Lower lobe of right lung (tissue), 2 donors: Measurements from ENCODE around the gene SRGAP3. TPM values are rescaled to one million over a fixed set of nuclear protein-coding genes. Genes with fewer than 3 reads are reported as not detected.

Source experiments
- ATAC-seq, 2 donors: fragments of 200-7000 bp; cut with Tn5 transposase; one replicate each; pipeline ENCODE4 v1.9.1; 2020 to 2022; ENCODE audit warnings: mild to moderate bottlenecking in 2 of 2, moderate library complexity in 2 of 2
- DNase-seq: peaks from one replicate; pipeline ENCODE4 v3.0.0-alpha.2; 2020
- H3K27ac ChIP-seq: fragments of 200-600 bp; one replicate; pipeline ENCODE4 v1.8.0; 2022
- H3K27me3 ChIP-seq: fragments of 200-600 bp; one replicate; pipeline ENCODE4 v1.8.0; 2022; ENCODE audit warnings: low read depth
- H3K36me3 ChIP-seq: fragments of 200-600 bp; one replicate; pipeline ENCODE4 v1.8.0; 2022; ENCODE audit warnings: mild to moderate bottlenecking
- H3K4me1 ChIP-seq: fragments of 200-600 bp; one replicate; pipeline ENCODE4 v1.8.0; 2022
- H3K4me3 ChIP-seq: fragments of 200-600 bp; one replicate; pipeline ENCODE4 v1.8.0; 2022; ENCODE audit warnings: mild to moderate bottlenecking
- H3K9me3 ChIP-seq: fragments of 200-600 bp; one replicate; pipeline ENCODE4 v1.8.0; 2022
- CTCF ChIP-seq: fragments of 200-600 bp; IDR thresholded peaks from one replicate; pipeline ENCODE4 v1.8.0; 2022; ENCODE audit warnings: antibody characterized with exemption, mild to moderate bottlenecking
- intact Hi-C: fragments of 100-400 bp; cut with DNase I; formaldehyde crosslinking; loops from one replicate; pipeline ENCODE4 v1.11.0; 2022
- total RNA-seq: library from RNA; stranded (reverse); fragmentation: NEBNext Ultra II Directional; extraction: Animal tissue kit (Norgen Biotek cat#: 25700); gene quantifications from one replicate; pipeline ENCODE4 v1.2.1, GENCODE V29; 2021
- donor health status: DM: no; HTN: yes; CAD: no; lungs with severe emphysema.

Gene SRGAP3
- total RNA-seq, 1 donor from 2014 or later, result 7.8 TPM

- peak in 1 of 2 donors; percentile 17 for ATAC-seq
Measured at GRCh38 chr3:8945890-8946600, 303.4 kb downstream of the SRGAP3 start.

GRCh38 chr3:8942746-8943488 is 306.5 kb downstream of the SRGAP3 start:
- no peak for ATAC-seq
- Histone ChIP-seq H3K4me1 (no peaks in the 10 kb centered on the region), H3K27ac (no peak overlapping the region), H3K9me3 (no peaks in the 10 kb centered on the region), H3K4me3 (no peak overlapping the region), H3K27me3 (no peaks in the 10 kb centered on the region), H3K36me3 (peaks cover 42% of the 10 kb centered on the region)
- TF ChIP-seq CTCF, result no peak
- intact Hi-C loops, result no loop called here
- no peak for DNase-seq

More at GRCh38 chr3:8945890-8946600, 303.4 kb downstream of the SRGAP3 start:
- Histone ChIP-seq H3K36me3 (peaks cover 17% of the 10 kb centered on the region), H3K27ac (no peak overlapping the region), H3K27me3 (no peaks in the 10 kb centered on the region), H3K4me1 (no peaks in the 10 kb centered on the region), H3K9me3 (no peaks in the 10 kb centered on the region), H3K4me3 (no peak overlapping the region)
- DNase-seq, result no peak
- intact Hi-C loops, result no loop called here
- no peak for TF ChIP-seq CTCF

GRCh38 chr3:8942115-8942514 is 307.3 kb downstream of the SRGAP3 start:
- H3K4me3 ChIP-seq, result no peak overlapping the region
- DNase-seq, result no peak
- no peaks in the 10 kb centered on the region for H3K27me3 ChIP-seq
- no peak overlapping the region for H3K27ac ChIP-seq
- no peak for TF ChIP-seq CTCF
- no peaks in the 10 kb centered on the region for H3K4me1 ChIP-seq
- H3K36me3 ChIP-seq, result peaks cover 43% of the 10 kb centered on the region
- ATAC-seq, result no peak
- no peaks in the 10 kb centered on the region for H3K9me3 ChIP-seq
- intact Hi-C loops, result no loop called here

DNA sequence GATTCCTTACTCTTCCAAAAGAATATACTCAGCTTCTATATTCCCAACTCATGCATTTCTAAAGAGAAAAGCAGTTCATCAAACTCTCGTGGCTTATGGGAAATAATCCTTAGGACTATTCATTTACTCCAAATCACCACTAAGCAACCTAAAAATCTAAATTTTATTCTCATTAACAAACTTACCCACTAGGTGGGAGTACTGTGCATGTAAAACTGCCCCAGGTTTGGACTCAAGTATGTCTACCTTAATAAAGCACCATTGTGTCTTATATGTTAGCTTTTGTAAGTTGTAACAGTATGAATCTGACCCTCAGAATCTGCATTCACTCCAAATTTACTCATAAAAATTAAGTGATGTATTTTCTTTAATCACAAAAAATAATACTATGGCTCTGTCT is 311.4 kb downstream of the SRGAP3 start:
- TF ChIP-seq CTCF, result no peak
- intact Hi-C loops, result no loop called here
- Histone ChIP-seq H3K9me3 (no peaks in the 10 kb centered on the region), H3K27me3 (no peaks in the 10 kb centered on the region), H3K27ac (no peak overlapping the region), H3K4me3 (no peak overlapping the region), H3K36me3 (peaks cover 32% of the 10 kb centered on the region), H3K4me1 (no peaks in the 10 kb centered on the region)
- ATAC-seq (no peak), DNase-seq (no peak)

- Histone ChIP-seq H3K36me3 (peaks cover 32% of the 10 kb centered on the region), H3K27me3 (no peaks in the 10 kb centered on the region), H3K27ac (no peak overlapping the region), H3K4me3 (no peak overlapping the region), H3K4me1 (no peaks in the 10 kb centered on the region), H3K9me3 (no peaks in the 10 kb centered on the region)
- DNase-seq, result no peak
- TF ChIP-seq CTCF, result no peak
- peak in 1 of 2 donors; percentile 64 for ATAC-seq
- intact Hi-C loops, result no loop called here
Measured at GRCh38 chr3:8937064-8938020, 312.1 kb downstream of the SRGAP3 start.
